Body of pancreas (tissue), 4 donors: ENCODE results near the gene CCDC70. TPM values are rescaled to one million over a fixed set of nuclear protein-coding genes. Genes with fewer than 3 reads are reported as not detected.

Experiments used
- ATAC-seq: fragments of 150-250 bp; one replicate; pipeline ENCODE4 v1.9.1; 2016
- DNase-seq, 4 donors: peaks; one replicate each; pipeline ENCODE4 v3.0.0-alpha.2; 2019
- H3K27ac ChIP-seq, 4 donors: fragments of 200-600 bp; sonication (generic); 1 replicate in 3 of 4; 2 replicates in 1 of 4; pipeline versions ENCODE4 v1.5.1 to v1.6.1; 2016 to 2019; ENCODE audit warnings: mild to moderate bottlenecking in 1 of 4, mixed read lengths in 1 of 4, moderate library complexity in 1 of 4
- H3K27me3 ChIP-seq, 2 donors: fragments of 200-600 bp; sonication (generic); one replicate each; pipeline ENCODE4 v1.6.0; 2016; ENCODE audit warnings: mild to moderate bottlenecking in 1 of 2
- H3K36me3 ChIP-seq, 2 donors: fragments of 200-600 bp; sonication (generic); replicated peaks in 1 of 2; 2 replicates each; pipeline ENCODE4 v1.5.1; 2016; ENCODE audit warnings: low read depth in 2 of 2; ENCODE audit not compliant: insufficient read depth in 1 of 2
- H3K4me1 ChIP-seq: fragments of 200-600 bp; sonication (generic); one replicate; pipeline ENCODE4 v1.6.0; 2016
- H3K4me3 ChIP-seq, 2 donors: fragments of 200-600 bp; sonication (generic); 1 replicate in 1 of 2; 2 replicates in 1 of 2; pipeline ENCODE4 v1.5.1; 2016 to 2019
- H3K9me3 ChIP-seq, 3 donors: fragments of 200-600 bp; sonication (generic); 1 replicate in 2 of 3; 2 replicates in 1 of 3; pipeline ENCODE4 v1.5.1; 2016
- POLR2A ChIP-seq, 3 donors: fragments of 450-650 bp; IDR thresholded peaks; one replicate each; pipeline ENCODE4 v1.6.1; 2016; ENCODE audit warnings: antibody characterized with exemption in 3 of 3, mild to moderate bottlenecking in 2 of 3
- WGBS, 2 donors: methylation state at CpG; one replicate each; pipeline ENCODE4 v1.1.5; 2017; 5-methylcytosine and 5-hydroxymethylcytosine counted together
- intact Hi-C: fragments of 100-400 bp; cut with DNase I; formaldehyde crosslinking; loops from one replicate; pipeline ENCODE4 v1.15.1; 2023
- total RNA-seq, 2 donors: library from RNA; depleted of rRNA; stranded (reverse); fragments of >200 nt; gene quantifications; one replicate each; pipeline ENCODE4 v1.1.0, GENCODE V29; 2016
- TF ChIP-seq, protein P1 (sequence below), 7 experiments: fragments of 450-650 bp in 4 of 7; fragments of 200-600 bp in 3 of 7; sonication (generic) in 3 of 7; IDR thresholded peaks; one replicate each; pipeline ENCODE4 v1.5.1; 2016 to 2019; ENCODE audit warnings: antibody characterized with exemption in 7 of 7

The CCDC70 gene
- total RNA-seq, 2 donors from 2014 or later = not detected

DNA sequence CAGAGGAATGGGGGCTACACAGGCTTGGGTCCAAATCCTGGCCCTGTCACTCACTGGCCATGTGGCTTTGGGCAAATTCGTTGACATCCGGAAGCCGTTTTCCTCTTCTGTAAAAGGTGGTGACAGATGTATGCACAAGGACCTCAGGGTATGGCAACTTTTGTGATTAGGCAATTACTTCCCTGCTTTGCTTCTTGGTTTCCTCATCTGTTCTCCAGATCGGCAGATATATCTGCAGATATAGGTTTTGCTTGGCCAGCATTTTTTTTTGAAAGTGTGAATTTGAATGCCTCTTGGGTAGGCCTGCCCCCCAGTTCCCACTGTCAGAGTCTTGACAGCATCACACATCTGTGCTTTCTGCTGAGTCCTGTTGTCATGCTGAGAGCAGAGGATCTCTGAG lies 34.5 kb upstream of the CCDC70 start:
- no peak overlapping the region for H3K27ac ChIP-seq

DNA sequence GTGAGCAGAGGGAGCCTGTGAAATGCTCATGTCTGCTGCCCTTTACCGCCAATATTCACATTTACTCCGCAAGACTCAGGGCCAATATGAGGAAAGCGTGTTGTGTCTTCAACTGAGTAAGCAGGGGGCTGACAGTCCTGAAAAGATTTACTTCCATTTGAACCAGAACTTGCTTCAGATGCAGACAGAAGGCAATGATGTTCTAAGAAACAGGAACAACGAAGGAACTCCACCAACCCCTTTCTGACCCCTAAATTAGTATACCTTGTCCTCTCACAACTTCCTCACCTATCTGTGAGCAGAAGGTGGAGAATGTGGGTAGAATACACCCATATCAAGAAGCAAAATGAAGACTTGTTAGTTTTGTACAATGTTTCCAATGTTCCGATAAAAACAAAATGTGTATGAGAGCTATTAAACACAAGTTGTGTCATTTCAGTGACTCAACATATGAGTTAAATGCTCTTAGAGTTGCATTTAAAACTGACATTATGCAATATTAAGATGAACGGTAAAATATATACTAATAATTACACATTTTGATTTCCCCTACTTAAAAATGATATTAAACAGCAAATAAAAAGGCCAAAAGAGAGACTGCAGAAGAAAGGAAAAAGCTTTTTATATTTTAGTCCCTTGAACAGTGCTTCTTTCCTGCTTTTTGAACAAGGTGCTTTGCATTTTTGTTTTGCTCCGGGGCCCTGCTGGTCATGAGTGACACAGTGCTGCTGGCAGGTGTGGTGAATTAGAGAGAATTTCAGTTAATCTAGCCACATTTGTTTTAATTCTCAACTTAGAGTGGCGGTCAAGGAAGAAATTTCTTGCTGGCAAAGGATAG lies 32.8 kb upstream of the CCDC70 start:
- H3K36me3 ChIP-seq = no peaks in the 10 kb centered on the region
- 86 to 89% methylated on average over 8 of the region's 8 CpGs for WGBS, 2 donors
- H3K27ac ChIP-seq = no peak overlapping the region
- TF ChIP-seq, protein P1, sequence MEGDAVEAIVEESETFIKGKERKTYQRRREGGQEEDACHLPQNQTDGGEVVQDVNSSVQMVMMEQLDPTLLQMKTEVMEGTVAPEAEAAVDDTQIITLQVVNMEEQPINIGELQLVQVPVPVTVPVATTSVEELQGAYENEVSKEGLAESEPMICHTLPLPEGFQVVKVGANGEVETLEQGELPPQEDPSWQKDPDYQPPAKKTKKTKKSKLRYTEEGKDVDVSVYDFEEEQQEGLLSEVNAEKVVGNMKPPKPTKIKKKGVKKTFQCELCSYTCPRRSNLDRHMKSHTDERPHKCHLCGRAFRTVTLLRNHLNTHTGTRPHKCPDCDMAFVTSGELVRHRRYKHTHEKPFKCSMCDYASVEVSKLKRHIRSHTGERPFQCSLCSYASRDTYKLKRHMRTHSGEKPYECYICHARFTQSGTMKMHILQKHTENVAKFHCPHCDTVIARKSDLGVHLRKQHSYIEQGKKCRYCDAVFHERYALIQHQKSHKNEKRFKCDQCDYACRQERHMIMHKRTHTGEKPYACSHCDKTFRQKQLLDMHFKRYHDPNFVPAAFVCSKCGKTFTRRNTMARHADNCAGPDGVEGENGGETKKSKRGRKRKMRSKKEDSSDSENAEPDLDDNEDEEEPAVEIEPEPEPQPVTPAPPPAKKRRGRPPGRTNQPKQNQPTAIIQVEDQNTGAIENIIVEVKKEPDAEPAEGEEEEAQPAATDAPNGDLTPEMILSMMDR (IDR thresholded peaks at IDR 0.05) = no peak
- TF ChIP-seq POLR2A (IDR thresholded peaks at IDR 0.05) = no peak
- no peaks in the 10 kb centered on the region for H3K4me1 ChIP-seq
- no peaks in the 10 kb centered on the region for H3K27me3 ChIP-seq
- H3K4me3 ChIP-seq = no peak overlapping the region
- intact Hi-C loops = no loop called here
- ATAC-seq (no peak), DNase-seq (no peak)
- H3K9me3 ChIP-seq = no peaks in the 10 kb centered on the region

More for the DNA sequence above, 34.5 kb upstream of the CCDC70 start:
- Histone ChIP-seq H3K27me3 (no peaks in the 10 kb centered on the region), H3K4me3 (no peak overlapping the region), H3K4me1 (no peaks in the 10 kb centered on the region), H3K9me3 (no peaks in the 10 kb centered on the region), H3K36me3 (no peaks in the 10 kb centered on the region)
- ATAC-seq (no peak), DNase-seq (no peak)
- no peak for TF ChIP-seq POLR2A (IDR thresholded peaks at IDR 0.05)
- TF ChIP-seq, protein P1 (IDR thresholded peaks at IDR 0.05) = no peak
- WGBS, 2 donors = 61 to 70% methylated on average over 4 of the region's 4 CpGs
- intact Hi-C loops = no loop called here

DNA sequence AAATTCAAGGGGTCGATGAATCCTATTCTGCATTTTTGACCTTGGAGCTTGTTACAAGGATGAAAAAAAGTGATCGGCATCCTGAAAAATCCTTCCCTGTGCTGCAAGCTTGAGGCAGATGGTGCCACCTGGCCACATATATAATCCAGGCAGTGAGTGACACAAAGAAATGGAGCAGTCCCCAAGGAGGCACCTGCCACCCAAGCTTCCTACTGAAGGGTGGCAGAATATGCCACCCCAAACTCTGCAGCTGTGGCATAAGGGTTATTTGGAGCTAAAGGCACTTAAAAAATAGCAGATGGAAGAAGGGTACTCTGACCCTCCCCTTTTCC lies 32.2 kb upstream of the CCDC70 start:
- TF ChIP-seq, protein P1 (IDR thresholded peaks at IDR 0.05) = no peak
- no peak for TF ChIP-seq POLR2A (IDR thresholded peaks at IDR 0.05)
- WGBS, 2 donors = 85 to 90% methylated on average over 2 of the region's 2 CpGs
- no peak overlapping the region for H3K27ac ChIP-seq
- H3K36me3 ChIP-seq = no peaks in the 10 kb centered on the region
- no peaks in the 10 kb centered on the region for H3K4me1 ChIP-seq
- H3K27me3 ChIP-seq = no peaks in the 10 kb centered on the region
- no peak for ATAC-seq
- H3K4me3 ChIP-seq = no peak overlapping the region
- intact Hi-C loops = no loop called here
- no peak for DNase-seq
- no peaks in the 10 kb centered on the region for H3K9me3 ChIP-seq

DNA sequence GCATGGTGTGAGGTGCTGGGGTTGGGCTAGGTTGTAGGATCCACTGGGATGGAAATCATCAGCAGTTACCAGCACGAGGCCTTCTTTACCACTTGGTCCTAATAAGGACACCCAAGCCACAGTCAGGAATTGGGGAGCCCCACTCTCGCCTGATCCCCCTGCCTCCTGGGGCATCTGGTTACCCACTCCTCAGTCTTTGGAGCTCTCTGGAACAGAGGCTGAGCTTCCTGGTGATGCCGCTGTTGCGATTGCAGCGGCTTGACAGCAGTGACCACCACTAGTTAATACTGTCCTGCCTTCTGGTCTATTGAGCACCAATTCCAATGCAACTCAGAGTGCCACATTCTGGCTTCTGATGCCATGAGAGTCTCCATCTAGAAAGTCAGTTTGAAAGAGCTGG lies 30.2 kb upstream of the CCDC70 start:
- intact Hi-C loops = no loop called here

More for the DNA sequence above, 30.2 kb upstream of the CCDC70 start:
- TF ChIP-seq POLR2A (IDR thresholded peaks at IDR 0.05) = no peak
- TF ChIP-seq, protein P1 (IDR thresholded peaks at IDR 0.05) = no peak
- H3K4me1 ChIP-seq = no peaks in the 10 kb centered on the region
- H3K9me3 ChIP-seq = no peaks in the 10 kb centered on the region
- no peaks in the 10 kb centered on the region for H3K27me3 ChIP-seq
- H3K4me3 ChIP-seq = no peak overlapping the region
- 80 to 90% methylated on average over 3 to 5 of the region's 5 CpGs for WGBS, 2 donors
- H3K27ac ChIP-seq = no peak overlapping the region
- no peak for DNase-seq
- ATAC-seq = no peak
- no peaks in the 10 kb centered on the region for H3K36me3 ChIP-seq
